Stimulated activated CD4-positive, alpha-beta T cell treated with anti-CD3 and anti-CD28 coated beads, Interleukin-12 subunit alpha, Interleukin-12 subunit beta, amount 100 ng/mL, for 4 hours (primary cell): ENCODE measurements around the gene SH3YL1.

Experiments
- DNase-seq: peaks from one replicate; pipeline ENCODE4 v3.0.0-alpha.2; 2020

Gene SH3YL1

GRCh38 chr2:211486-212184 lies 52.2 kb downstream of the SH3YL1 start:
- no peak for DNase-seq

DNA sequence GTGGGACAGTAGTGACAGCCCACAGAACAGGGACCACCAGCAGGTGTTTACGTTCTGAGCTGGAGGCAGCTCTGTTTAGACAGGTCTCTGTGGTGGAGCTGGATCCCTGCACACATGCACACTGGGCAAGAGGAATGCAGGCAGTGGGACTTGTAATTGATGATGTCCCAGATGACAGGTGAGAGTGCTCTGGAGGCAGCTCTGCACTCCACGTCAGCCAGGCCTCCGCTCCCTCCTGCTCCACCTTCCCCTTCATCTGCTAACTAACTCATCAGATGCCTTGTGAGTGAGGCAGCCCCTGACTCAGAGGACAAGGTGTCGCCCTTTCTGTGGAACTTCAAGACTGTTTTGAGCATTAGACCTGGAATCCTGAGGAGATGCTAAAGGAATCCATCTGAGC lies 53.2 kb downstream of the SH3YL1 start:
- DNase-seq: no peak

GRCh38 chr2:209470-209869 lies 54.4 kb downstream of the SH3YL1 start:
- DNase-seq: no peak

- no peak for DNase-seq
These were observed 55.5 kb downstream of the SH3YL1 start for GRCh38 chr2:208335-208734.

DNA sequence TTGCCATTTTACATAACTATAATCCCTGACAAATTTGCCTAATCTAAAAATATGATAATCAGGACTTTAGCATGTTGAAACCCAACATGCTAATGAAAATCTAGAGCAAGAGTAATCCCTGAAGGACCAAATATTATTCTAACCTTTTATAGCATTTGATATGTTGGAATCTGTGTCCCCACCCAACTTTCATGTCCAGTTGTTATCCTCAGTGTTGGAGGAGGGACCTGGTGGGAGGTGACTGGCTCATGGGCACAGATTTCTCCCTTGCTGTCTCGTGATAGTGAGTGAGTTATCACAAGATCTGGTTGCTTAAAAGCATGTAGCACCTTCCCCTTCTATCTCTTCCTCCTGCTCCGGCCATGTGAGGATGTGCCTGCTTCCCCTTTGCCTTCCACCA lies 59.8 kb downstream of the SH3YL1 start:
- no peak for DNase-seq

GRCh38 chr2:203401-203800 lies 60.4 kb downstream of the SH3YL1 start:
- no peak for DNase-seq

DNA sequence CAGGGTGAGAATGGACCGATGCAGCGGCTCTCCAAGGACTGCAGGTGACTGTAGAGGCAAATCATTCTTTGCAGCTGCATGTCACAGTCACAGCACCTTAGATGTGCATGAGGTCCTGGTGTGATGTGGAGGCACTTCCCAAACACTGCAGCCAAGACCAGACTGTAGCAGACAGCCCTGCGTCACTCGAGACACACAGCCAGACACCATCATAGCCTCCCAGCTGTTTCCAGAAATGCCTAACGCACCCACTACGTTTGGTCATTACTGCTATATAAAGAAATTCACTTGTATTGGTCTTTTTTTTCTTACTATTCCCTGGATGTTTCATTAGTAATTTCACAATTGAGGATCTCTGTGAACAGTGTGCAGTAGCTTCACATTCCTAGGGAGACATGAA lies 60.9 kb downstream of the SH3YL1 start:
- DNase-seq: no peak

- DNase-seq: no peak
These were observed 62.0 kb downstream of the SH3YL1 start for GRCh38 chr2:201648-202433.

DNA sequence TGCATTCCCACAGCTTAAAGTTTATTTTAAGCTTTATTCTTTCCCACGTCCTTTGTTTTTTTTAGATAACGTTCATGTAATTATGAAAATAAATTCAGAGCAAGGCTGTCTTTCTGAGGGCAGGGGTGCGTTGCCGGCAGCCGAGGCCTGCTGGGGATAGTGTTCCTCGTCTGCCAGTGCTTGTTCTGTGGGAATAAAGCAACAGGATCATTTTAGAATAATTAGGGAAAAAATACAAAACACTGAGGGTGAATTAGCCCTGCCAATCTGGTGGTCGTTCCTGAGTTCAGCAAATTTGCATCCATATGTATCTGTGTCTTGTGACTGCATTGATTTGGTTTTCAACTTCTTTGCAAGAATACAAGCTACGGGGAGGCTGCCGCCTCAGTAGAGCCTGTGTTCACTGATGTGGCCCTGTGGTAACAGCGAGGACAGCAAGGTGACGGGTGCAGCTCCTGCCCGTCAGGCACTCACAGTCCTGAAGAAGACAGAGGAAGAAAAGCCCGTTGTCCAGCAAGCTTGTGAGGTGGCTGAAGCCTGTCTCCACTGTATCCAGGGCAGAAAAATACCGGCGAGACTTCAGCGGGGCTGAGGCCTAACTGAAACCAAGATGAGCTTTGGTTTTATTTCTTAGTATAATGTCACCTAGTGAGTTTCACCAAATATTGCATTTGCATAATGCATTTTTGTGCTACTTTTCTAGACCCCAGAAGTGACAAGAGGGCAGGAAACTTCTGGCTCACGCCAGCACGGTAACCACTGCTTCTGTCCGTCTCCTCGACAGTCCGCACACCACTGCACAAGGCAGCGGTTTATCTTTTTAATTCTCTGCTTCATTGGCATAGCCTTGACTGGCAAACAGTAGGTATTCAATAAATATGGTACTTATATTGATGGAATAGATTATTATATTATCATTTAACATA lies 64.5 kb downstream of the SH3YL1 start:
- DNase-seq: no peak

DNA sequence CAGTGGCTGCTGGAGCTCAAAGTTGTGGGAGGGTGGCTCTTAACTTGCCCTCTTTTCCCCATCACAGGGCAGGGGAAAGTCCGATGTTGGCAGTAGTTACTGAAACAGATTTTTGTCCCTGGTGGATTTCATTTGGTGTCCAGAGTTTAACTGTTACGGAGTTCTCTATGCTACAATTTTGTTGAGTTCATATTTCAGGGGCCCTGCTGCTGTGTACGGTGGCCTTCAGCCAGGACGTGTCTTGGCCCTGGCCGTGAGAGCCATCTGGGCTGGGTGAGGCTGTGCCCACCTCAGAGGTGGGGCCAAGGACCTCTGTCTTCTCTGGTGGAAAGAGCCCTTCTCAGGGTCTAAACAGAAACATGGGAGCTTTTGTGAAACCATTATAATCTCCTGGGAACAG lies 67.4 kb downstream of the SH3YL1 start:
- DNase-seq: no peak

DNA sequence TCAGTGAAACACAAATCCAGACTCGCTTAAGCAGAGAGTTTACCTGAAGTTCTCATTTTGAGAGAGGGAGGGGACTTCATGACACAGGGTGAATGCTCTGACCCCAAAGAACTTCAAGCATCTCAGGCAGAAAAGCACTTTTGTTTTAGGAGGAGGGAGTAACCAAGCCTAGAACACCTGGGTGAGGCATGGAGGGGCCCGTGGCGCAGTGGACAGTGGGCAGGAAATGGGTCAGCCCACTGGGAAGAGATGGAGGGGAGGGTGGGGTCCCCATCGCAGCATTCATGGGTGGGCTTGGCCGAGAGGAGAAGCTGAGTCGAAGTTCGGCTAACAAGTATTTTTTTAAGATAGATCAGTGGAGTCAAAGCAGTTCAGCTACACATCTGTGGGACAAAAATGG lies 67.9 kb downstream of the SH3YL1 start:
- no peak for DNase-seq

- no peak for DNase-seq
These were observed 70.6 kb downstream of the SH3YL1 start for GRCh38 chr2:193141-193671.

DNA sequence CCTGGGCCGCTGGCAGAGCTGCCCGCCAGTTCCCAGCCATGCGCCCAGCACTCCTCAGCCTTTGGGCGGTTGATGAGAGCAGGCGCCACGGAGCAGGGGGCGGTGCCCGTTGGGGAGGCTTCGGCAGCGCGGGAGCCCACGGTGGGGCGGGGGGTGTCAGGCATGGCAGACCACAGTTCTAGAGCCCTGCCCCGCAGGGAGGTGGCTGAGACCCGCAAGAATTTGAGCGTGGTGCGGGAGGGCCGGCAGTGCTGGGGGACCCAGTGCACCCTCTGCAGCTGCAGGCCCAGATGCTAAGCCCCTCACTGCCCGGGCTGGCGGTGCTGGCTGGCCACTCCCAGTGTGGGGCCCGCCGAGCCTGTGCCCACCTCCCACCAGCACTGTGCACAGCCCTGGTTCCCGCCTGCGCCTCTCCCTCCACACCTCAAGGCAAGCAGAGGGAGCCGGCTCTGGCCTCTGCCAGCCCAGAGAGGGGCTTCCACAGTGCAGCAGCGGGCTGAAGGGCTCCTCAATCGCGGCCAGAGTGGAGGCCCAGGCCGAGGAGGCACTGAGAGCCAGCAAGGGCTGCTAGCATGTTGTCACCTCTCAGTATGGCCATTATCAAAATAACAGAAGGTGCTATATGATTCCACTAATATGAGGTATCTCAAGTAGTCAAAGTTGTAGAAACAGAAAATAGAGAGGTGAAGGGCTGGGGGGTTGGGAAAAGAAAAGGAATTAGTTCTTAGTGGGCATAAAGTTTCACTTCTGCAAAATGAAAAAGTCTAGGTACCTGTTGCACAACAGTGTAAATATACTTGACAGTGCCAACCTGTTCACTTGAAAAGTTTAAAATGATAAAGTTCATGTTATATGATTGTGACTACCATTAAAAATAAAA lies 72.3 kb downstream of the SH3YL1 start:
- DNase-seq: no peak

GRCh38 chr2:187825-188224 lies 76.0 kb downstream of the SH3YL1 start:
- DNase-seq: no peak

- DNase-seq: no peak
These were observed 78.6 kb downstream of the SH3YL1 start for GRCh38 chr2:185221-185620.

- no peak for DNase-seq
These were observed 79.1 kb downstream of the SH3YL1 start for GRCh38 chr2:184695-185094.

- no peak for DNase-seq
These were observed 81.2 kb downstream of the SH3YL1 start for GRCh38 chr2:182509-183122.

GRCh38 chr2:180311-180710 lies 83.5 kb downstream of the SH3YL1 start:
- DNase-seq: no peak

DNA sequence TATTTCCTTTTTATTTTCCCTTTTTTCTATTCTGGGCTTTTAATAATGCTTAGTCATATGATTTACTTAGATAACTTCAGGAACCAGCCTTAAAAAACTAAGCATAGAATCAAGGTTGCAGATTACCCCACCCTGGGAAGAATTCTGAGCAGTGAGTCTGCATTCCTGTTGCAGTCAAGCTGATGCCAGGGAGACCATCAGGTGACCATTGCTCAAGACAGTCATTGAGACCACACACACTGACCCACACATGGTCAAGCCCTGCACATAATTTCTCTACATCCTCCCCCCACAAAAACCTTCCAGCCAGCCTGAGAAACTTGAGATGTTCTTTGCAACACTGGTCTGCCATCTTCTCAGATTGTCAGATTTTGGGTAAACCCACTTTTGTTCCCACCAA lies 83.9 kb downstream of the SH3YL1 start:
- DNase-seq: no peak

DNA sequence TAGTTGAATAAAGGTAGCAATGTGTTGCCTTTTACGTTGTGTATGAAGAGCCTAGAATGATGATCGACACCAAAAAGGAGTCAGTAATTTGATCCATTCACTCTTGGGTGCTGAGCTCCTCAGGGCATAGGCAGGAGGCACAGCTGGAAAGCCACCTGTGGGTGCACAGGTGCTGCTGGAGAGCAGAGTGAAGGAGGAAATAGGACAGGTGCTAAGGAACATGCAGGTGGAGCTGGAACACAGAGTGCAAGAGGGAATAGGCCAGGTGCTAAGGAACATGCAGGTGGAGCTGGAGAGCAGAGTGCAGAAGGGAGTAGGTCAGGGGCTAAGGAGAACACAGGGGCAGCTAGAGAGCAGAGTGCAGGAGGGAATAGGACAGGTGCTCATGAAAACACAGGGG lies 86.1 kb downstream of the SH3YL1 start:
- DNase-seq: no peak

DNA sequence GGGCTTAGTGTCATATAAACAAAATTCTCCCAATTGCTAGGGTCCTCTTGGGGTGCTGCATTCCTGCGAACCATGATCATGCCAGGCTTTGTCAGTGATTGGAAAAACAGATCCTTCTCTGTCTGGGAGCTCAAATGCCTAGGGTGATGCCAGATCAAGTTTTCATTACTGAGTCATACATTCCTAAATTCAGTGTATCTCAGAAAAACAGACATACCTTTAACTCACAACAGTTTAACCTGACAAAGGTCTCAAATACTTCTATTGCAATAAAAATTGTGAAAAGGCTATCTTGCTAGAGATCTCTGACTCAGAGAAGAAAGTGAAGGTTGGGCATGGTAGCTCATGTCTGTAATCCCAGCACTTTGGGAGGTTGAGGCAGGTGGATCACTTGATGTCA lies 86.9 kb downstream of the SH3YL1 start:
- no peak for DNase-seq
